ENCODE data around the gene PARVB. TPM values are rescaled to one million over a fixed set of nuclear protein-coding genes. Genes with fewer than 3 reads are reported as not detected.

The PARVB gene
- total RNA-seq, 1 donor from 2014 or later, result 4.4 TPM

- H3K27me3 Mint-ChIP-seq (ENCODE audit: unreplicated experiment), result no peaks in the 10 kb centered on the region
- peaks cover 31% of the 10 kb centered on the region for H3K36me3 Mint-ChIP-seq (ENCODE audit: unreplicated experiment)
- no peaks in the 10 kb centered on the region for H3K4me1 Mint-ChIP-seq (ENCODE audit: unreplicated experiment)
- TF ChIP-seq CTCF (IDR thresholded peaks at IDR 0.05), result no peak
- no peak overlapping the region for H3K27ac Mint-ChIP-seq (ENCODE audit: unreplicated experiment)
- no peak for DNase-seq (ENCODE audit: extremely low spot score, unreplicated experiment)
- no peaks in the 10 kb centered on the region for H3K9me3 Mint-ChIP-seq (ENCODE audit: unreplicated experiment)
- H3K4me3 Mint-ChIP-seq (ENCODE audit: unreplicated experiment), result no peak overlapping the region
Measured at GRCh38 chr22:44002997-44003396, 21.1 kb upstream of the PARVB start.

GRCh38 chr22:44003405-44004103 lies 20.5 kb upstream of the PARVB start:
- Mint-ChIP-seq H3K4me3 (ENCODE audit: unreplicated experiment) (no peak overlapping the region), H3K9me3 (ENCODE audit: unreplicated experiment) (no peaks in the 10 kb centered on the region), H3K27me3 (ENCODE audit: unreplicated experiment) (no peaks in the 10 kb centered on the region), H3K36me3 (ENCODE audit: unreplicated experiment) (peaks cover 25% of the 10 kb centered on the region), H3K27ac (ENCODE audit: unreplicated experiment) (no peak overlapping the region), H3K4me1 (ENCODE audit: unreplicated experiment) (no peaks in the 10 kb centered on the region)
- no peak for TF ChIP-seq CTCF (IDR thresholded peaks at IDR 0.05)
- no peak for DNase-seq (ENCODE audit: extremely low spot score, unreplicated experiment)

GRCh38 chr22:44004104-44004460 lies 20.0 kb upstream of the PARVB start:
- H3K4me1 Mint-ChIP-seq (ENCODE audit: unreplicated experiment), result no peaks in the 10 kb centered on the region
- no peaks in the 10 kb centered on the region for H3K9me3 Mint-ChIP-seq (ENCODE audit: unreplicated experiment)
- no peak for TF ChIP-seq CTCF (IDR thresholded peaks at IDR 0.05)
- no peaks in the 10 kb centered on the region for H3K27me3 Mint-ChIP-seq (ENCODE audit: unreplicated experiment)
- no peak for DNase-seq (ENCODE audit: extremely low spot score, unreplicated experiment)
- no peak overlapping the region for H3K4me3 Mint-ChIP-seq (ENCODE audit: unreplicated experiment)
- H3K36me3 Mint-ChIP-seq (ENCODE audit: unreplicated experiment), result peaks cover 20% of the 10 kb centered on the region
- no peak overlapping the region for H3K27ac Mint-ChIP-seq (ENCODE audit: unreplicated experiment)

GRCh38 chr22:44005524-44005923 lies 18.6 kb upstream of the PARVB start:
- no peaks in the 10 kb centered on the region for H3K4me1 Mint-ChIP-seq (ENCODE audit: unreplicated experiment)
- no peak for TF ChIP-seq CTCF (IDR thresholded peaks at IDR 0.05)
- H3K27me3 Mint-ChIP-seq (ENCODE audit: unreplicated experiment), result no peaks in the 10 kb centered on the region
- H3K4me3 Mint-ChIP-seq (ENCODE audit: unreplicated experiment), result no peak overlapping the region
- peaks cover 14% of the 10 kb centered on the region for H3K36me3 Mint-ChIP-seq (ENCODE audit: unreplicated experiment)
- H3K27ac Mint-ChIP-seq (ENCODE audit: unreplicated experiment), result no peak overlapping the region
- H3K9me3 Mint-ChIP-seq (ENCODE audit: unreplicated experiment), result no peaks in the 10 kb centered on the region
- no peak for DNase-seq (ENCODE audit: extremely low spot score, unreplicated experiment)

- Mint-ChIP-seq H3K27ac (ENCODE audit: unreplicated experiment) (no peak overlapping the region), H3K36me3 (ENCODE audit: unreplicated experiment) (no peaks in the 10 kb centered on the region), H3K4me1 (ENCODE audit: unreplicated experiment) (no peaks in the 10 kb centered on the region), H3K27me3 (ENCODE audit: unreplicated experiment) (no peaks in the 10 kb centered on the region), H3K4me3 (ENCODE audit: unreplicated experiment) (no peak overlapping the region), H3K9me3 (ENCODE audit: unreplicated experiment) (no peaks in the 10 kb centered on the region)
- DNase-seq (ENCODE audit: extremely low spot score, unreplicated experiment), result no peak
- TF ChIP-seq CTCF (IDR thresholded peaks at IDR 0.05), result no peak
Measured at GRCh38 chr22:44012162-44012561, 11.9 kb upstream of the PARVB start.
